GM19240 (cell line): ENCODE measurements around the gene NBPF10.
"Not testable (repeated sequence)": the region's sequence is repeated elsewhere in the genome, so short reads cannot be mapped to it uniquely, and the experiment has no call there.

ENCODE experiments used
- DNase-seq: peaks from one replicate; pipeline ENCODE4 v3.0.0; 2011; ENCODE audit warnings: low spot score; ENCODE audit not compliant: insufficient read length

The NBPF10 gene

GRCh38 chr1:146144465-146144864, at the start of gene NBPF10:
TSS of gene NBPF10 (minus strand) at chr1:146144804. CDS start at chr1:146144769, 35 bp downstream.
- not testable (repeated sequence) for DNase-seq

- DNase-seq, result not testable (repeated sequence)
Observed at GRCh38 chr1:146174531-146174930, 29.9 kb upstream of the NBPF10 start.

GRCh38 chr1:146167740-146168139, 23.1 kb upstream of the NBPF10 start:
- not testable (repeated sequence) for DNase-seq

DNA sequence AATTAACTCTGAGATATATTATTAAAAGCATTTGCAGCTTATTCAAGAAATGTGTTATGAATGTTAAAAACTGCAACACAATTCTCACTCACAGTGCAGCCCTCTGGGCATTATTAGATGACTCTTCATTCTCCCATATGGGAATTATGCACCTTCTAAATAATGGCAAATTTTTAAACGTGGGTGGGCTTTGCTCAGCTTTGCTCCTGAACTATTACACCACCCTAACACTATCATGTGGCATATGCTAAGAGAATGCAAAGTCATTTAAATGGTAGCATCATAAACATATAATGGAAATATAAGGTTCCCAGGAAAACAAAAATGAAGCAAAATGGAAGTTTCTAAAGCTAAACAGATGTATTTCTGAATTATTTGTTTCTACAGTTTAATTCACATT, 22.7 kb upstream of the NBPF10 start:
- DNase-seq, result not testable (repeated sequence)
